ENCODE results near the gene PAGR1. TPM values are rescaled to one million over a fixed set of nuclear protein-coding genes. Genes with fewer than 3 reads are reported as not detected.

PAGR1 gene
- total and polyA plus RNA-seq, 2 of the 8 experiments (the other 6 are each of a cell fraction or from before 2014, with no cell fraction given) = 35.4 to 56.4 TPM

DNA sequence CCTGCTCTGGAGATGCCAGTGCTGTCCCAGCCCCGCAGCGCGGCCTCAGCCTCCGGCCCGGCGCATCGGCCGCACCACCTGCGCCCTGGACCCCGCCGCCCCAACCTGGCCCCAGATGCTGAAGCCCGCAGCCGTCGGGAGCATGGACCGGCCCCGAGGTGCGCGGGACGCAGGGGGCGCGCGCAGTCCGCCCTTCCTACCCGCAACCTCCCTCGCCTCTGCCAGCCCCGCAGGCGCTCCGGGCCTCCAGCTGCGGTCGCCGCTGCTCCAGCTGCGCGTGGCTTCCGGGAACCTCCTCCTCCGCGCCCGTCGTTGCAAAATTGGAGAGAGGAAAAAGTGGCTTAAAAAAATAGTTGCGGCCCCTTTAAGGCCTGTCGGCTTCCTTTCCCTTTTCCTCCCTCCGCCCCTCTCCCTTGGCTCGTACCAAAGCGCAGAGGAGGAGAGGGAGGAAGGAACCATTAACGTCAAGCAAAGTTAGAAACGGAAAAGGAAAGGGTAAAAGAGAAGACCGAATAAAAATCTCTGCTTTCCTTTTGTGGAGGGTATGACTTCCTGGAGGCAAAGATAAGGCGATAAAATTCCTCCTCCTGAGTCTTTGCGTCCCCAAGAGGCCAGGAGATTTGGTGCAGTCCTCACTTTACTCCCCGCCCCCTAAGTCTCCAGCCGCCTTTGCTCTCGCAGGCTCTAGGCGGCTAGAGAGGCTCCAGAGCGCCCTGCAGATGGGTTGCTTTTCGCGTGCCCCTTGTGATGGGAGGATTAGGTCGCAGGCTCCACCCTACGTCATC lies 47.1 kb downstream of the PAGR1 start, which contains the start of gene CDIPT:
CDIPT (minus strand) TSS at position 343 of the 785 bp plus-strand sequence. CDS start 369 bp downstream, outside the sequence.
- Histone ChIP-seq H2AFZ (ENCODE audit: low read length) (peak within 1 kb of the TSS; percentile 100), H4K20me1 (replicated peaks in 1 of 2; ENCODE audit: control insufficient read depth in 1 of 2, insufficient read depth in 2 of 2, low read length in 2 of 2) (peaks cover 0 to 5% of the 10 kb centered on the region in 2 experiments), H3K27me3 (replicated peaks in 1 of 4; ENCODE audit: control insufficient read depth in 3 of 4, extremely low read depth in 1 of 4, insufficient read depth in 3 of 4, low read length in 3 of 4) (no peaks in the 10 kb centered on the region), H2BK12ac (ENCODE audit: low read depth, low read length) (peak within 1 kb of the TSS; percentile 63), H3K27ac (ENCODE audit: low read depth, low read length) (peak within 1 kb of the TSS; percentile 99), H2BK15ac (ENCODE audit: low read length) (peak within 1 kb of the TSS; percentile 99), H3K4me3 (ENCODE audit: extremely low read depth in 1 of 4, insufficient read depth in 2 of 4, low read depth in 3 of 4, low read length in 4 of 4) (peak within 1 kb of the TSS; percentile 82 to 90 (median 90)), H3K4ac (replicated peaks; ENCODE audit: insufficient read length, low read depth, low read length) (peak within 1 kb of the TSS; percentile 39), H3K36me3 (ENCODE audit: control insufficient read depth in 2 of 4, insufficient read depth in 4 of 4, low read length in 3 of 4) (peaks cover 0 to 11% (median 6%) of the 10 kb centered on the region in 4 experiments; a peak in 5 of 8 replicates), H2BK5ac (ENCODE audit: low read depth, low read length) (peak within 1 kb of the TSS; percentile 96), H3K14ac (ENCODE audit: insufficient read length) (no peak within 1 kb of the TSS), H3K79me1 (ENCODE audit: low read depth, low read length) (peaks cover 9% of the 10 kb centered on the region), H4K5ac (ENCODE audit: insufficient read length, low read depth, low read length) (peak within 1 kb of the TSS; percentile 62), H2BK20ac (ENCODE audit: low read length) (peak within 1 kb of the TSS; percentile 61; the same call in 1 of the 2 replicates), H3K4me2 (ENCODE audit: insufficient read depth in 1 of 2, low read depth in 2 of 2, low read length in 2 of 2) (peak within 1 kb of the TSS; percentile 64 to 95), H3K23me2 (ENCODE audit: low read depth, low read length) (peaks cover 8% of the 10 kb centered on the region; the same call in 1 of the 2 replicates), H2AK5ac (ENCODE audit: low read depth, low read length) (0 out of 2 replicates have a peak within 1 kb of the TSS, but pooled peaks have one; percentile 53), H3K9me3 (ENCODE audit: insufficient read depth in 2 of 2, low read depth in 1 of 2, low read length in 1 of 2) (no peaks in the 10 kb centered on the region), H3K79me2 (ENCODE audit: control insufficient read depth in 1 of 2, insufficient read depth in 2 of 2, low read length in 2 of 2) (peaks cover 0 to 9% of the 10 kb centered on the region in 2 experiments; a peak in 2 of 4 replicates), H2BK120ac (replicated peaks; ENCODE audit: low read depth, low read length) (peak within 1 kb of the TSS; percentile 8), H4K91ac (replicated peaks; ENCODE audit: insufficient read length, low read length) (peak within 1 kb of the TSS; percentile 15), H3K56ac (replicated peaks; ENCODE audit: insufficient read length, low read depth, low read length) (no peak within 1 kb of the TSS), H4K8ac (ENCODE audit: extremely low read depth, insufficient read depth, low read length) (peak within 1 kb of the TSS; percentile 89; the same call in 1 of the 2 replicates), H3K18ac (ENCODE audit: extremely low read depth, low read length) (peak within 1 kb of the TSS; percentile 93), H3K4me1 (replicated peaks in 1 of 4; ENCODE audit: control insufficient read depth in 3 of 4, insufficient read depth in 4 of 4, low read length in 3 of 4) (peaks cover 0 to 7% (median 3%) of the 10 kb centered on the region in 4 experiments; a peak in 3 of 7 replicates), H3K9ac (replicated peaks in 1 of 4; ENCODE audit: extremely low read depth in 1 of 4, low read depth in 3 of 4, low read length in 3 of 4) (peak within 1 kb of the TSS; percentile 65 to 94 (median 92)), H3K23ac (ENCODE audit: insufficient read length) (no peak within 1 kb of the TSS)
- WGBS, 2 experiments (ENCODE audit: extremely low coverage in 1 of 2, insufficient coverage in 1 of 2, insufficient read length in 1 of 2, insufficient replicate concordance in 2 of 2, low coverage in 1 of 2, low lambda C conversion rate in 2 of 2, missing lambda C conversion rate in 1 of 2) = 1% methylated on average over 46 of the region's 57 CpGs; no CpG with 5 or more reads in 1 of the 2 experiments
- ChIA-PET CTCF (ENCODE audit: partially characterized antibody) (interaction anchor here (1.0 to 4.9 kb wide), 8 partner anchors 11 to 74 kb away, joined by 3 to 21 read pairs (median 6); partner anchors contain the start of genes ASPHD1 and SEZ6L2), POLR2A (ENCODE audit: partially characterized antibody) (interaction anchor here (0.6 to 3.7 kb wide), 22 partner anchors 8 to 210 kb away, joined by 3 to 11 read pairs (median 3); partner anchors contain the start of genes ASPHD1, HIRIP3, KCTD13 and KIF22)
- DNase-seq (ENCODE audit: low read depth in 1 of 2, low spot score in 2 of 2) (peak; percentile 91 to 93), FAIRE-seq (peak; percentile 78)
- TF ChIP-seq TBP (IDR thresholded peaks at IDR 0.05; ENCODE audit: low read depth, low read length) (peak; percentile 76), ZNF274 (IDR thresholded peaks at IDR 0.05; ENCODE audit: borderline replicate concordance, extremely low read depth, low read length) (no peak), TEAD4 (IDR thresholded peaks at IDR 0.05; ENCODE audit: low read depth, low read length) (0 out of 2 replicates have a peak, but pooled peaks have one; percentile 22), BCL11A (IDR thresholded peaks at IDR 0.05; ENCODE audit: low read depth in 2 of 2, low read length in 2 of 2) (no peak), KDM5A (IDR thresholded peaks at IDR 0.05; ENCODE audit: low read length) (no peak), JUND (IDR thresholded peaks at IDR 0.05; ENCODE audit: low read length) (peak; percentile 99), SP1 (IDR thresholded peaks at IDR 0.05; ENCODE audit: low read depth, low read length) (peak; percentile 86), BRCA1 (IDR thresholded peaks at IDR 0.05; ENCODE audit: low read depth, low read length) (no peak), SP2 (IDR thresholded peaks at IDR 0.05; ENCODE audit: low read length) (peak; percentile 96), NRF1 (IDR thresholded peaks at IDR 0.05; ENCODE audit: low read depth, low read length) (no peak)
- TF ChIP-seq, protein P1, sequence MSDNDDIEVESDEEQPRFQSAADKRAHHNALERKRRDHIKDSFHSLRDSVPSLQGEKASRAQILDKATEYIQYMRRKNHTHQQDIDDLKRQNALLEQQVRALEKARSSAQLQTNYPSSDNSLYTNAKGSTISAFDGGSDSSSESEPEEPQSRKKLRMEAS (IDR thresholded peaks at IDR 0.05) = peak; percentile 31; the same call in 1 of the 2 replicates
